ENCODE results near the gene RIPPLY2.

The RIPPLY2 gene

DNA sequence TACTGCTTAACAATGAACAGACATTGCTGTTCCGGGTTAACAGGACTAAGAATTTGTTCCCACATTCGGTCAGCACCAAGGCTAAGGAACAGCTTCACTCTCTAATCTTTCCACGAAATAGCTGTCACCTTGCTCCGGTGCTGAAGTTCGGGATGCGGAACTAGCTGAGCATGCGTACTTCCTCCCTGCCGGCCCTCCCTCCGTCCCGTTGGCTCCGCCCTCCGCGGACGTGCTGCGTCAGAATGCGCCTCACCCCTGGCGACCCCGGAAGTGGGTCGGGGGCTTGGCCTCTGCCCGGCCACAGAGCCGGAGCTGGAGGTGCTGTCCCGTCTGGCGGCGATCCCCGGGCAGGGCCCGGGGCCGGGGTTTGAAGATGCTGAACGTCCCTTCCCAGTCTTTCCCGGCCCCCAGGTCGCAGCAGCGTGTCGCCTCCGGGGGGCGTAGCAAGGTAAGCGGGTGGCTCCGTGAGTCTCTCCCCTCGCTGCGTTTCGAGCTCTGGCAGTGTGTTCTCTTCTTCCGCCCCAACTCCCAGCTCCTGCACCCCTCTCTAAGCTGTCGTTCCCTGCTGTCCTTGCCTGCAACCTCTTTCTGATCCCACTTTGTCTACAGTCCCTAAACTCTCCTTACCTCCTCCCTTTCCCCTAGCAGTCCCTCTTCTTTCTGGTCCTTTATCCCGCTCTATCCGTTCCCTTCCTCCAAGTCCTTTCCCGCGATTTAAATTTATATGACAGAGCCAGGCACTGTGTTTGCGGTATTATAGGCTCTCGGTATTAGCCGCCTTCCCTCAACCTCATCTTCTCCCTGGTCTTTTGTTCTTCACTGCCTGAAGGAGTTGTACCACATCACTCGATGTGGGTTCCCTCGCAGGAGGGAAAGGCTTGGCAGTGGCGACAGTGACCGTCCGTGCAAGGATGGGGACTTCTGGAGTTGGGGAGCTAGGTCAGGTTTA is 6.5 kb downstream of the RIPPLY2 start, which contains the start of gene CYB5R4:
Gene CYB5R4 (plus strand): TSS at position 280 of the 949 bp plus-strand sequence. CDS start 94 bp downstream, at position 374.
- H3K4me3 ChIP-seq (replicated peaks in 1 of 2; ENCODE audit: low read depth in 2 of 2, low read length in 2 of 2) = peak within 1 kb of the TSS; percentile 82 to 88
- TF ChIP-seq CTCF (IDR thresholded peaks at IDR 0.05; ENCODE audit: low read depth, low read length) = peak; percentile 59
- peak; percentile 96 to 97 for DNase-seq (ENCODE audit: low read depth in 2 of 2)

DNA sequence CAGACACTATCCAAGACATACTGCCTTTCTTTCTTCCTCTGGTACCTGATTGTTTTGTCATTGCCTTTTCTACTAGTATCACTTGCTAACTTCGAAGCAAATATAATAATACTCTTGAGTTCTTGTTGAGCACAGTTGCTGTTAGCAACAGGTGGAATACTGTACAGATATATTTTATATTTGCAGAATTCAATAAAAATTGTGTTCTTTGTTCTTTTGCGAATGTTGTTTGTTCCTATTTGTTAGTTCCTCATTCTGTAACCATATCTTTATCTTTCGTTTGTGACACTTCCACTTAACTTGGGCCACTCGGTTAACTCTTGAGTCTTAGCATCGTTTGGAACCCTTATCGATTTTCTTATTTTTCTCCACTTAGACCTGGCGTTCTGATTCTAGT is 7.2 kb downstream of the RIPPLY2 start:
- TF ChIP-seq CTCF (IDR thresholded peaks at IDR 0.05; ENCODE audit: low read depth, low read length) = no peak
- H3K4me3 ChIP-seq (replicated peaks in 1 of 2; ENCODE audit: low read depth in 2 of 2, low read length in 2 of 2) = peak overlapping the region; percentile 82 to 88
- no peak for DNase-seq (ENCODE audit: low read depth in 2 of 2)

- TF ChIP-seq CTCF (IDR thresholded peaks at IDR 0.05; ENCODE audit: low read depth, low read length) = no peak
- peak overlapping the region in 1 of 2 donors; percentile 82 for H3K4me3 ChIP-seq (replicated peaks in 1 of 2; ENCODE audit: low read depth in 2 of 2, low read length in 2 of 2)
These were observed 7.8 kb downstream of the RIPPLY2 start for GRCh38 chr6:83860782-83861495.

GRCh38 chr6:83862776-83863471 is 9.8 kb downstream of the RIPPLY2 start:
- TF ChIP-seq CTCF (IDR thresholded peaks at IDR 0.05; ENCODE audit: low read depth, low read length) = no peak
- H3K4me3 ChIP-seq (replicated peaks in 1 of 2; ENCODE audit: low read depth in 2 of 2, low read length in 2 of 2) = no peak overlapping the region

More at GRCh38 chr6:83860782-83861495, 7.8 kb downstream of the RIPPLY2 start:
- DNase-seq (ENCODE audit: low read depth in 2 of 2) = no peak

DNA sequence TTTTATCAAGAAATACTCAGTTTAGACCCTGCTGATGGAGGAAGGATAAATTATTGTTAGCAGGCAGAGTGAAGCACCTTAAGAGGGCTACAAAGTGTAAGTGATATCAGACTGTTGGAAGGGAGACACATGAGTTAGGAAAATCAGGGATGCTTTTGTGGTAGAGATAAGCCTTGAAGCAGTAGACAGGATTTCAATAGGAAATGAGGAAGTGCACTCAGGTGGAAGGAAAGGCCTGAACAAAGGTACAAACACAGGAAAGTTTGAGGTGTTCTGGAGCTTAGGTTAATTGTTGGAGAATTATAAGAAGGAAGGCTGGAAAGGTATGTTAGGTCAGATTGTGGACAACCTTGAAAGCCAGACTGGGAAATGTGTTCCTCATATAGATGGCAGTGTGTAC is 13.9 kb downstream of the RIPPLY2 start:
- TF ChIP-seq CTCF (IDR thresholded peaks at IDR 0.05; ENCODE audit: low read depth, low read length) = no peak
- no peak for DNase-seq (ENCODE audit: low read depth in 2 of 2)
- H3K4me3 ChIP-seq (replicated peaks in 1 of 2; ENCODE audit: low read depth in 2 of 2, low read length in 2 of 2) = no peak overlapping the region

More at GRCh38 chr6:83862776-83863471, 9.8 kb downstream of the RIPPLY2 start:
- peak in 1 of 2 donors; percentile 21 for DNase-seq (ENCODE audit: low read depth in 2 of 2)

GRCh38 chr6:83867527-83868161 is 14.5 kb downstream of the RIPPLY2 start:
- peak; percentile 92 to 98 for DNase-seq (ENCODE audit: low read depth in 2 of 2)

More at GRCh38 chr6:83867527-83868161, 14.5 kb downstream of the RIPPLY2 start:
- TF ChIP-seq CTCF (IDR thresholded peaks at IDR 0.05; ENCODE audit: low read depth, low read length) = no peak
- H3K4me3 ChIP-seq (replicated peaks in 1 of 2; ENCODE audit: low read depth in 2 of 2, low read length in 2 of 2) = no peak overlapping the region
